NCI-H1436 treated with DMSO at 0.1 percent for 48 hours (cell line): ENCODE measurements around the gene EXOSC1.
"Not testable (repeated sequence)": the region's sequence is repeated elsewhere in the genome, so short reads cannot be mapped to it uniquely, and the experiment has no call there.

Source experiments
- DNase-seq: peaks from one replicate; lab custom pipeline; 2025; lab: John Stamatoyannopoulos, UW

The EXOSC1 gene, protein sequence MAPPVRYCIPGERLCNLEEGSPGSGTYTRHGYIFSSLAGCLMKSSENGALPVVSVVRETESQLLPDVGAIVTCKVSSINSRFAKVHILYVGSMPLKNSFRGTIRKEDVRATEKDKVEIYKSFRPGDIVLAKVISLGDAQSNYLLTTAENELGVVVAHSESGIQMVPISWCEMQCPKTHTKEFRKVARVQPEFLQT

DNA sequence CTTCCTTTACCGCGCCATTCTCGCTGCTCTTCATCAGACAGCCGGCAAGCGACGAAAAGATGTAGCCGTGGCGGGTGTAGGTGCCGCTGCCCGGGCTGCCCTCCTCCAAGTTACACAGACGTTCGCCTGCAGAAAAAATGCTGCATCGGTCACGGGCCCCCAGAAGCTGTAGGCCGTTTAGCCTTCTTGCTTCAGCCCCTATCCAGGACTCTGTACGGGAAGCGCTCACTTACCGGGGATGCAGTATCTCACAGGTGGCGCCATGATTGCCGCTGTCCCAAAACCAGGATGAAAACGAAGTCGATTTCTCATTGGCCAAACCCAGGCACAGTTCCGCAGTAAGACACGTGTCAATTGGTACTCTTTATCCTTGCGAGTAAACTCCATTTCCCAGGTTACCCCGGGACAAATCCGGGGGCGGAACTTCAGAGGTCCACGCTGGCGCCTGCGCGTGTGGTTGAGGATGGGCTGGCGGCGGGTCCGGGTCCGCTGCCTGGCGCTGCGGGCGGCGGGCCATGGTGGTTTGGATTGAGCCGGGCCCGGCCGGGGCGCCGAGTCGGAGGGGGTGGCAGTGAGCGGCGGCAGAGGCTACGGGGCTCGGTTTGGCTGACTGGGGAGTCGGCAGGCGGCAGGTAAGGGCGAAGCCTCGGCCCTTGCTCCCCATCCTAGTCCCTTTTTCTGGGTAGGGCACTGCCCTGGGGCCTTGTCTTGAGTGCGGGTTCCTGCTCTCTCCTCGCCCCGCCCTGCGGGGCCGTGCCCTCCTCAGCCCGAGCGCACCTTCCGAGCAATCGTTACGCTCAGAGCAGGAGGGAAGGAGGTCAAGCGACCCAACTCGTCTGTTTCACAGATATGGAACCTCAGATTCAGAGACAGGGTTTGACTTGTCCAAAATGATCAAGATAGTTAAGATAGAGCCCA, at the start of gene EXOSC1, which contains the start of gene ZDHHC16:
Gene EXOSC1, minus strand, starts transcription at position 285 of the 918 bp plus-strand sequence. Its CDS starts 21 bp downstream, at position 264.
Gene ZDHHC16, plus strand, starts transcription at position 454 of the 918 bp plus-strand sequence. CDS start 5,501 bp downstream, outside the sequence.
- DNase-seq: peak; percentile 90

DNA sequence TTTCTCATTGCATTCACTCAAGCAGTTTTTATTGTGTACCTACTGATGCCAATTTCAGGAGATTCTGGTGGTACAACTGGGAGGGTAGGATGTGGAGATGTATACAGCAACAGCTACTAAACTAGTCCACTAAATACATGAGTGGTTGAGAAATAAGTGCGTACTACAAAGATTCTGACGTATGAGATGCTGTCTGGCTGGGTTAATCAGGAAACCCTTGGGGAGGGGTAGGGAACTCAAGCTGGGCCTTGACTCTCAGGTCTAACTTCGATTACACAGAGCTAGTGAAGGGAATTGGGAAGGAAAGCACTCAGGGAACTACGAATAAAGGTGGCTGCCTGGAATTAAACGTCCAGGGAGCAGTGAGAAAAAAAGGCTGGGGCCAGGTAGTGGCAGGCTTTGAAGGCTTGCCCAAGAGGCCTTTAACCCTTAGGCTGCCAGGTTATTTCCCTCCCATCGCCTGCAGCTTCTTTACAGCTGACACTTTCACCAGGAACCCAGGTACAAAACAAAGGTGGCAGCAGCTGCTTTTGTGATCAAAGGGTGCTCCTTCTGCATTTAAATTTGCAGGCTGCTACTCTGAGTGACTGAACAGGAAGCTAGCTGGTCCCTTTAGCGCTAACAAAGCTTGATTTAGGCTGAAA, 49.2 kb upstream of the EXOSC1 start:
- no peak for DNase-seq

DNA sequence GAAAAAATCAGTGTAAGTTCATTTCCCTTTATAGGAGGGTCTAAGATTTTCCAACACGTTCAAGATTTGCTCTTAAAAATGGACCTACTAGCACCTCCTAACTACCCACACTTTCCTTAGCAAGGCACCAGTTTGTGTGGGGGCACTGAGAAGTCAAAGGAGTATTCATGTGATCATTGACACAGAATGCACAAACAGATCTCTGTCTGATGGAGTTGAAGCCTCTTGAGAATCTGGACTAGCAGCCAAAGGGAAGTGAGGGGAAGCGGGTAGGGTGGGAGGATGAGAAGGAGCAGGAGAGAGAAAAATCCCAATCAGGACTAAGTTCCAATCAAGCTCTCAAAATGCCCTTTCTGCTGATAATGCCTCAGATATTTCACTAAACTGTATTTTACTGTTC, 48.3 kb upstream of the EXOSC1 start:
- no peak for DNase-seq

DNA sequence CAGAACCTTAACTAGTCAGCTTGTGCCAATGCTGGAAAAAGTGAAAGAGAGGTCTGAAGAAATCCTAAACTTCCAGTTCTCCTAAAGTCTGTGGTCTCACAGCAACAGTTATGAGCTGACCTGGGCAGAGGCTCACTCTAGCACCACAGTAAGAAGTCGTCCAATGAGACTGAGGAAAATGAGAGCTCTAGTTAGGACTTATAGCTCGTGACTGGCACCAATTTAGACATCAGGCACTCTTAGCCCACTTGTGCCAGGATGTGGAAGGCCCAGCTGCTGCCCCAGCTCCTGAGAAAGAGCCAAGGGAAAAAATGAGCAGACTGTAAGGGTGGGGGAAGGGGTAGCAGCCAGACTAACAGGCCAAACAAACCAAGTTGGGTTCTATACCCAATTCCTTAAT, 44.8 kb upstream of the EXOSC1 start:
- no peak for DNase-seq

DNA sequence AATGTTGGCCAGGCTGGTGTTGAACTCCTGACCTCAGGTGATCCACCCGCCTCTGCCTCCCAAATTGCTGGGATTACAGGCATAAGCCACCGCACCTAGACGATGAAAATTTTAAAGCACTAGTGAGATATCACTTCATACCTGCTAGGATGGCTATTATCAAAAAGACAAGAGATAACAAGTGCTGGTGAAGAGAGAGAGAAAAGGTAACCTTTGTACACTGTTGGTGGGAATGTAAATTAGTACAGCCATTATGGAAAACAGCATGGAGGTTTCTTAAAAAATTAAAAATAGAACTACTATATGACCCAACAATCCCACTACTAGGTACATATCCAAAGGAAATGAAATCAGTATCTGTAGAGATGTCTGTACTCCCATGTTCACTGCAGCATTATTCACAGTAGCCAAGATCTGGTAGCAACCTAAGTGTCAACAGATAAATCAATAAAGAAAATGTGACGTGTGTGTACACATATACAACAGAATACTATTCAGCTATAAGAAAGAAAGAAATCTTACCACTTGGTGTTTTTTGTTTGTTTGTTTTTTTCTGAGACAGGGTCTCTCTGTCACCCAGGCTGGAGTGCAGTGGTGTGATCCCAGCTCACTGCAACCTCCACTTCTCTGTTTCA, 40.0 kb upstream of the EXOSC1 start:
- no peak for DNase-seq

DNA sequence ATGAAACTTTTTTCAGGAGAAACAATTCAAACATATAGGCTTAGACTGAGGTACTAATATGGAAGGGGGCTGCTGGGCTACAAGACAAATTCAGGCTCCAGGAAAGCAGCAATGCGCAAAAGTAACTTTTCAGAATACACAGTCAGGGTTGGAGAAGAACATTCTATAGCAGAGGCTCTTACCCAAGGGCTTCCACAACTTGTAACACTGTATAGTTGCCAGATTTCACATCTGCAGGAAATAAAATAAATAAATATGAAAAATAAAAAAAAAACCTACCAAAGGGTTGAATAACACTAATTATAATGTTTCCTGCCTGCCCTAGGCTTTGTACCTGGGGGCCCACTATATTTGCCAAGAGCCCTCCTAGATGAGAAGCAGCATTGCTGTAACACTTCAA, 38.1 kb upstream of the EXOSC1 start:
- no peak for DNase-seq

DNA sequence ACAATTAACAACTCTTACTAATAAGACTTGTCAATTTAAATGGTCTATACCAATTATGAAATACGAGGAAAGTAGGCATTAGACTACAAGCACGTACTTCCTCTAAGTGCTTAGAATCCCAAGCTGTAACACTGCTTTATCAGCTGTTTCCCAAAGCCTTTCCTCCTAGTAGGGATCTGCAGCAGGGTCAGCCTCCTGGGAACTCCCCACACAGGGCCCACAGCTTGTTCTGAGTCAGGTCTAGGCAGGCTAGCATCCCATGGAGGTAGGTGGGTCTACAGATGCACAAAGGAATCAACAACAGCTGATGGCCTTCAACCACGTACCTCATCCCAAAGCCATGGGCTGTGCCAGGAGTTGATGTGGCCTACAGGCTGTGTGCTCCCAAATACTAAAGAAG, 37.7 kb upstream of the EXOSC1 start:
- DNase-seq: no peak

DNA sequence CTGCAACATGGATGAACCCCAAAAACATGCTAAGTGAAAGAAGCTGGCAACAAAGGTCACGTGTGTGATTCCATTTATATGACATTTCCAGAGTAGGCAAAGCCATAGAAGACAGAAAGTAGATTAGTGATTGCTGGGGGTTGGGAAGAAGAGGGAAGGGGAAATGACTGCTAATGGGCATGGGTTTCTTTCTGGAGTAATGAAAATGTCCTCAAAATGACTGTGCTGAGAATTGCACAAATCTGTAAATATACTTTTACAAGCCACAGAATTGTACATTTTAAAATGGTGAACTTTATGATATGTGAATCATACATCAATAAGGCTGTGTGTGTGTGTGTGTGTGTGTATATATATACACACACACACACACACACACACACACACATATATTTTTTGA, 36.6 kb upstream of the EXOSC1 start:
- no peak for DNase-seq

DNA sequence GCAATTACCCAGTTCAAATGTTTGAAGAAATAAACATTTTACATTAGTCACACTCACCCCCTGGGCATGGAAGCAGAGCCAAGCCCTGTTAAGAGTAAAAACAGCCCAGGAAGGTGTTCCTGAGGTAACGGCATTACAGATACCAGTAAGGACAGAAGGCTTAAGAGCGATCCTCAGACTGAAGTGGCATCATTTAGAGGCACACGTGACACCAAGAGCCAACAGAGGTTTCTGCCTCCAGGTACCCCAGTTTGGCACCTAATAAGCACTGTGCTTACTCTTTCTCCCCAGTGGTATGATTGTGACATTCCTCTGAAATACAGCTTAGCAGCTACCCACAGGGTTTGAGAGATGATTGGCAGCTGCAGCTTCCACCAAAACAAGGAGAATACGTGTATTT, 35.3 kb upstream of the EXOSC1 start:
- DNase-seq: no peak

DNA sequence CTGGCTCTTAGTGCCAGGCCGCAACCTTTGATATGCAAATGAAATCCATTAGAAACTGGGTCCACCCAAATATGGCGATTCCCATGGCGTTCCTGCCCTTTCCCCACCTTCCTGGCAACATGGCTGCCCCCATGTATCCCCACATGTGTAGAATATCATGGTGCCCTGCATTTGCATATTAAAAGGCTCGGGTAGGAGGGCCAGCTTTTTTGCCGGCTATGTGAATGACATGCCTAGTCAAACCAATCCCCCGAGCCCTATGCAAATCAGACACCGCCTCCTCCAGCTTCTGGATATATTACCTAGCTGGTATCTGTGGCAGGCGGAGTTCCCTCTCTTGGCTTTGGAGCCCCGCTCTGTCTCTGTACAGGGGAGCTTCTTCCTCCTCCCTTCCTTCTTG, 34.1 kb upstream of the EXOSC1 start:
- DNase-seq: no peak

DNA sequence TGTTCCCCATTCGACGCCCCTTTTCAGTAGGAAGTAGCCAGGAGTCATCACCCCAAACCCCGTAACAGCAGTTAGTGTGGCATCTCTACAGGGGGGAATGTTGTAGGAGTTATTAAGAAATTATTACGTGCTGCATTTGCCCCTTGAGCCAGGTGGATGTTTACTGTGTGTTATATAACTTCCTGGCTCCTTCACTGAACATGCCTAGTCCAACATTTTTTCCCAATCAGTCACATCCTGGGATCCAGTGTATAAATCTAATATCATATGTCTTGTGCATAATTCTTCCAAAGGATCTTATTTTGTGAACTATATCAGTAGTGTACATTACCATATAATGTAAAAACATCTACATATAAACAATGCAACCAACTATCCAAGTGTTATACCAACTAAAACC, 33.6 kb upstream of the EXOSC1 start:
- not testable (repeated sequence) for DNase-seq

DNA sequence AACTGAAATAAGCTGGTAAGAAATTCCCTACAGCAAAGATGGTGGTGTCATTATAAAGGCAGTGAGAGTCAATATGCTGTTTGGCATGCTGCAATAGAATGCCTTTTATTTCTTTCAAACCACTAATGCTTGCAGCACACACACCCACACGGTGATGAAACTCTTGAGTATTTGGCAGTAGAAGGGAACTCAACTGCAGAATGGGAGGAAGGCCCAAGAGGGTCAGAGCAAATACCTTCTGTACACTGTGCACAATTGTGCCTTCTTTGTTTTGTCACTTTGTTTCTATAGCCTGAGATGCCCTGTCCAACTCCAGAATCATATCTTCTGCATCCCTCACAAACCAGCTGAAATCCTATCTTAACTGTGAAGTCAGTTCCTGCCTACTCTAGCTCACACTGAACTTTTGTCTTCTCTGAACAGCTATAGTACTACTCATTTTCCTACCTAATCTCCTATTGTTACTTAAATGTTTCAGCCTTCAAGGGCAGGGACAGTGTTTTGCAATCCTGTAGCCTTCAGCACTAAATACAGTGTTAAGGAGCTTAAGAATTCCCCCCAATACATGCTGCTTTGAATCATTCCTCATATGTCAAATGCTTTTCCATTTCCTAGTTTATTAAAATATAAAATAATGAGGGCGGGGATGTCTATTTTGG, 30.3 kb upstream of the EXOSC1 start:
- no peak for DNase-seq

DNA sequence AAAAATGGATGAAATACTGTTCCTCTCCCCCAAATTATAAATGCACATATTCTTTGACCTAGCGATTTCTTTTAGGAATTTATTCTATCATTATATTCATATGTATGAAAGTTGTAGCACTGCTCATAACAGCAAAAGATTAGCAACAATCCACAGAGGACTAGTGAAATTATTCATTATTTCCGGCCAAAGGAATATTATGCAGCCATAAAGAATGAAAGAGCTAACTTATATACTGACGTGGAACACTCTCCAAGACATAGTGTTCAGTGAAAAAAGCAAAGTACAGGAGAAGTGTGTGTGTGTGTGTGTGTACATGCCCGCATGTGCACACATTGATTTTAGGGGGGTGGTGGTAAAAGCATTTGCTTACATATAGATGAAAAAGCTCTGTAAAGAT, 29.1 kb upstream of the EXOSC1 start:
- no peak for DNase-seq

DNA sequence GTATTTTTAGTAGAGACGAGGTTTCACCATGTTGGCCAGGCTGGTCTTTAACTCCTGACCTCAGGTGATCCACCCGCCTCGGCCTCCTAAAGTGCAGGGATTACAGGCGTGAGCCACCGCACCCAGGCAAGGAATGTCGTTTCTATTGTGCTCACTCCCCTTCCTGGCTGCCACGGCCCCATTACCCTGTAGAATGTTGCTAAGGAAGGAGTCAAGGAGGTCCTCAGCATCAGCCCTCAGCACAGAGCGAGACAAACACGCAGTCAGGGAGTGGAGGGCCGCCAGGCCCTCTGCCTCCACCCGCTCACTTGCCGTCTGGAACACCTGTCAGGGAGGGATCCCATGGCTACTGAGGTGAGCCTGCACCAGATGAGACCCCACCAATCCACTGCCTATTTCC, 23.0 kb upstream of the EXOSC1 start:
- DNase-seq: not testable (repeated sequence)

DNA sequence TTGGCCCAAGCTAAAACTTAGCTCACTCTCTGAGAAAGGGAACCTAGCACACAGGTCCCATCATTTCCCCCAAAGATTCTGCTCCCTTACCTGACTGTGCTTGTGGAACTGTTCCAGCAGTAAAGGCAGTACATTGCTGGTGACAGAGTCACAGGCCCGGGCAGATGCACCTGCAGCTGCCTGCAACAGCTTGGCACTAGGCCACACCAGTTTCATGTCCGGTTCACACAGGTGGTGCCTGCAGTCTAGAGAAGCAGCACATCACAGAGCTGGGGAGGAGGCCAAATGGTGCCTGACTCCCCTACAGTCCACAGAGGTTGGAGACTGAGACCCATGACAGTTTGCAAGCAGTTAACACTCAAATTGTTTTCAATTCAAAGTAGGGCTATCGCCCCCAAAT, 22.4 kb upstream of the EXOSC1 start:
- no peak for DNase-seq

DNA sequence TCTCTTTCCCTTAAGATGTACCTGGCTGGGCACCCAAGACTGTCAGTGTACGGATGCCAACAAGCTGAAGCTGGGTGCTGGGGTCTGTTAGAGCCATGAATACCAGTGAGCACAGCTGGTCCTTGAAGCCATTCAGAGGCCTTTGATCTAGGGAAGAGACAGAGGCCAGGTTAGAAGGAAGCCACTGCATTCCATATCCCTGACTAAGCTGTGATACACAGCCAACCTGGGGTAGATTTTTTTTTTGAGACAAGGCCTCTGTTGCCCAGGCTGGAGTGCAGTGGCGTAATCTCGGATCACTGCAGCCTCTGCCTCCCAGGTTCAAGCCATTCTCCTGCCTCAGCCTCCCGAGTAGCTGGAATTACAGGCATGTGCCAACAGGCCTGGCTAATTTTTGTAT, 20.9 kb upstream of the EXOSC1 start:
- no peak for DNase-seq

DNA sequence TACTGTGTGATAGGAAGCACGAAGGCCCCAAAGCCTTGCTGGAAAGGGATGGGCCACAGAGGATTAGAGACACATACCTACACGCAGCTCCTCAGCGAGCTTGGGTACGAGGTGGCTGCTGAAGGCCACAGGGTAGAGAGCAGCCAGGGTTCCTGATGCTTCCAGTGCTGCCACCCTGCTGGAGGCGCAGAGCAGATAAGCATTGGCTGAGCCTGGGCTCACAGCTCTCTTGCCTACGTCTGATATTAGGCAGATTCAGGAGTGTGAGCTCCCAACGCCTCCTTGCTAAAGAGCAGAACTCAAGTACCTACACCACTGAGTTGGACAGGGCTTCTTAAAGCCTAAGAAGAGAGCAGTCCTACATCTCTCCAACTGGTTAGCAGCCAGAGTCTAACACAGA, 20.2 kb upstream of the EXOSC1 start:
- no peak for DNase-seq

DNA sequence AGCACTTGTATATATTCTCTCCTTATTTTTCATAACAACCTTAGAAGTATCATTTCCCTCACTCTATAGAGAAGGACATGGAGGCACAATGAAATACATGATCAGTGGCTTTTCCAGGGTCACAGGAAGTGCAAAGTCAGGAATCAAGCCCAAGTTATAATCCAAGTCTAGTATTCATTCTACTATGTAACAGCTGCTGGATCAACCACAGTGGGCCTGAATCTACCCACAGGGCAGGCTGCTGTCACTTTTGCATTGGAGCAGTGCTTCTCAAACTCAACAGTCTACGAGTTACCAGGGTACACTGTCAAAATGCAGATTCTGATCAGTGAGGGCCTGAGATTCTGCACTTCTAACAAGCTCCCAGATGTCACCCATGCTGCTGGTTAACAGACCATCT, 18.4 kb upstream of the EXOSC1 start:
- no peak for DNase-seq

DNA sequence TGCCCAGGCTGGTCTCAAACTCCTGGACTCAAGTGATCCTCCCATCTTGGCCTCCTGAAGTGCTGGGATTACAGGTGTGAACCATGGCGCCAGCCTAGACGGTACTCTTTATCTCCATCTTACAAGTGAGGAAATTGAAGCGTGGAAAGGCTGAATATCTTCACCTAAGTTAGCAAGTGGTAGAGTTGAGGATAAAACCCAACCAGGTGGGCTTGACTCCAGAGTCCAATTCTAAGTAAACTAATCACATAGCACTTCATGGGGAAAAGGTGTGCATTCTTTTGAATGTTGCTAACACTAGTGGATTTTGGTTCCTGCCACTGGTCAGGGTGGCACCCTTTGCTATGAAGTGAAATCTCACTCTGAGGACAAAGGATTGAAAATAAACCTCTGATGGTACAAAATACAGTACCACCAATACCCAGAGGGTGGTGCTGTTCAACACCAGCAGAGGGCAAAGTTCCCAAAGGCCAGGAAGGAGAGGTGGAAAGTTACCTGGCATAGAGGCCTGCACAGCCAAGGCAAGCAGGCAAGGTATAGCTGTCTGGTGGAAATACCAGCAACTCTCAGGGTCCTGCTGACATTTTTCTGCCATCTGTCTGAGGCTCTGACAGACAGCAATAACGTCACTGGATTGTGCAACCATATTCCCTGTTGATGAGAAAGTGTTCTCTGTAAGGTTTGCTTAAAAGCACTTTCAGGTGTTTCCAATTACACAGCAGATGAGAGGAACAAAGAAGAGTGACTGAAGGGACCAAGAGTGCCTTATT, 17.7 kb upstream of the EXOSC1 start:
- peak; percentile 38 for DNase-seq

DNA sequence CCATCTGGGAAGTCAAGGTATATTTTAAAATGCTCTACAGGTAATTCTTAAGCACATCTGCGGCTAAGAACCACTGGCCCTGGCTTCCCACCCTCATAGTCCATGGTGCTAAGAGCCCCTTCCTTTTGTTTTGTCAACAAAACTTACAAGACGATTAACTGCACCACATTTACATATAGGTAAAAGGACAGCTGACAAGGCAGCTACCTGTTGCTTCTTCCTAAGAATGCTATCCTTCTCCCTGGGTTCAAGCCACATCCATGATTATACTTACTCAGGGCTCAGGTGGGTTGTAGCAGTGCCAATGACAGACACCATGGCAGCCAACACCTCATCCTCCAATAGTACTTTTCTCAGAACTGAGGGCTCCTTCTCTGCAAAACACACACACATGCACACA, 16.5 kb upstream of the EXOSC1 start:
- no peak for DNase-seq

DNA sequence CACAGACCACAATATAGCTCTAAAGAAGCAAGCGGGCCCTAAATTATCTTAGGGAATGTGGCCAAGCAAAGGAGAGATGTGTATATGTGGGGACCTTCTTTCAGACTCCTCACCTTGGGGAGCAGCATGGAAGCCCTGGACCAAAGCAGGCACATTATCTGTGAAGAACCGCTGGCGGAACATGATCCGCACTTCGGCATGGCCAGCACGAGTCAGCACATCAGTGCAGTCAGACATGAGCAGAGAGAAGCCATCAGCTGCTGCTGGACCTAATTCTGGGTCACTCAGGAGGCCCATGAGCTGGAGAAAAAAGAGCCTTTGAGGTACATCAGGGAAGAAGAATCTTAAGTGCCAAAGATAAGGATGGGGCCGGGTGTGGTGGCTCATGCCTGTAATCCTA, 14.1 kb upstream of the EXOSC1 start:
- no peak for DNase-seq
